AG10803 (cell line): ENCODE data around the gene LRFN3.

Source experiments
- DNase-seq: peaks from one replicate; pipeline ENCODE4 v3.0.0; 2010; ENCODE audit warnings: low read depth
- H3K4me3 ChIP-seq: 2 replicates; pipeline ENCODE4 v1.5.1; 2011; ENCODE audit warnings: mild to moderate bottlenecking, low read length, control low read depth
- CTCF ChIP-seq: conservative IDR thresholded peaks from 2 replicates; pipeline ENCODE4 v1.5.1; 2011; ENCODE audit warnings: mild to moderate bottlenecking, low read length, control low read depth, inconsistent platforms

Gene LRFN3

GRCh38 chr19:35919306-35919705, 16.9 kb upstream of the LRFN3 start:
- no peak for DNase-seq
- no peak for TF ChIP-seq CTCF
- no peak overlapping the region for H3K4me3 ChIP-seq

- H3K4me3 ChIP-seq = no peak overlapping the region
- no peak for TF ChIP-seq CTCF
- DNase-seq = no peak
Measured at GRCh38 chr19:35921012-35921411, 15.2 kb upstream of the LRFN3 start.

- DNase-seq = no peak
- TF ChIP-seq CTCF = no peak
Measured at GRCh38 chr19:35925501-35925900, 10.7 kb upstream of the LRFN3 start.

GRCh38 chr19:35928507-35928906, 7.7 kb upstream of the LRFN3 start:
- no peak for TF ChIP-seq CTCF
- H3K4me3 ChIP-seq = no peak overlapping the region
- no peak for DNase-seq

More at GRCh38 chr19:35925501-35925900, 10.7 kb upstream of the LRFN3 start:
- H3K4me3 ChIP-seq = no peak overlapping the region

GRCh38 chr19:35929876-35930275, 6.3 kb upstream of the LRFN3 start:
- H3K4me3 ChIP-seq = no peak overlapping the region
- no peak for TF ChIP-seq CTCF
- no peak for DNase-seq

GRCh38 chr19:35931161-35931873, 4.9 kb upstream of the LRFN3 start:
- peak; percentile 99 for DNase-seq
- TF ChIP-seq CTCF = peak; percentile 83
- H3K4me3 ChIP-seq = peak overlapping the region; percentile 43

GRCh38 chr19:35931874-35932202, 4.3 kb upstream of the LRFN3 start:
- no peak for TF ChIP-seq CTCF
- no peak for DNase-seq
- H3K4me3 ChIP-seq = no peak overlapping the region
